Fibroblast of lung (primary cell): ENCODE measurements around the gene HIVEP1. TPM values are rescaled to one million over a fixed set of nuclear protein-coding genes. Genes with fewer than 3 reads are reported as not detected.

ENCODE experiments used
- DNase-seq, 2 donors: peaks; one replicate each; pipeline versions ENCODE4 v3.0.0 to v3.0.0-alpha.2; 2010; ENCODE audit warnings: low read depth in 2 of 2
- H2AFZ ChIP-seq: 2 replicates; pipeline ENCODE4 v1.5.1; 2012; ENCODE audit warnings: low read length, control low read depth, inconsistent platforms
- H3K27ac ChIP-seq: 2 replicates; pipeline ENCODE4 v1.5.1; 2011; ENCODE audit warnings: low read length, control low read depth; ENCODE audit not compliant: insufficient read depth
- H3K27me3 ChIP-seq: 2 replicates; pipeline ENCODE4 v1.5.1; 2011; ENCODE audit warnings: mild to moderate bottlenecking, low read length; ENCODE audit not compliant: control insufficient read depth, insufficient read depth
- H3K36me3 ChIP-seq: 2 replicates; pipeline ENCODE4 v1.5.1; 2011; ENCODE audit warnings: low read length; ENCODE audit not compliant: control insufficient read depth, insufficient read depth
- H3K4me1 ChIP-seq: 2 replicates; pipeline ENCODE4 v1.5.1; 2011; ENCODE audit warnings: low read length; ENCODE audit not compliant: control insufficient read depth, insufficient read depth; ENCODE audit errors: extremely low read depth
- H3K4me2 ChIP-seq: 2 replicates; pipeline ENCODE4 v1.5.1; 2011; ENCODE audit warnings: low read length, control low read depth; ENCODE audit not compliant: insufficient read depth; ENCODE audit errors: extremely low read depth
- H3K4me3 ChIP-seq, 4 experiments: fragments of 200-600 bp in 1 of 4; sonication (generic) in 1 of 4; replicated peaks in 1 of 4; 2 replicates each; pipeline ENCODE4 v1.5.1; 2011 to 2016; ENCODE audit warnings: low read length in 4 of 4, low read depth in 3 of 4, mild to moderate bottlenecking in 3 of 4, control low read depth in 2 of 4, inconsistent platforms in 1 of 4, mixed read lengths in 1 of 4; ENCODE audit not compliant: insufficient read depth in 1 of 4; ENCODE audit errors: control extremely low read depth in 1 of 4
- H3K79me2 ChIP-seq: 2 replicates; pipeline ENCODE4 v1.5.1; 2012; ENCODE audit warnings: mild to moderate bottlenecking, low read length, inconsistent platforms; ENCODE audit not compliant: control insufficient read depth, insufficient read depth
- H3K9ac ChIP-seq: 2 replicates; pipeline ENCODE4 v1.5.1; 2011; ENCODE audit warnings: mild to moderate bottlenecking, low read length, control low read depth; ENCODE audit not compliant: insufficient read depth
- H3K9me3 ChIP-seq: 2 replicates; pipeline ENCODE4 v1.5.1; 2012; ENCODE audit warnings: low read depth, low read length; ENCODE audit not compliant: control insufficient read depth, insufficient read depth
- H4K20me1 ChIP-seq: 2 replicates; pipeline ENCODE4 v1.5.1; 2011; ENCODE audit warnings: low read length; ENCODE audit not compliant: control insufficient read depth, insufficient read depth; ENCODE audit errors: extremely low read depth
- CTCF ChIP-seq, 2 donors: IDR thresholded peaks in 1 of 2; conservative IDR thresholded peaks in 1 of 2; 1 replicate in 1 of 2; 2 replicates in 1 of 2; pipeline ENCODE4 v1.5.1; 2011 to 2012; ENCODE audit warnings: low read length in 2 of 2, control low read depth in 1 of 2, inconsistent platforms in 1 of 2, low read depth in 1 of 2, mild to moderate bottlenecking in 1 of 2
- EZH2 ChIP-seq: IDR thresholded peaks from 2 replicates; pipeline ENCODE4 v1.5.1; 2012; ENCODE audit warnings: low read length, control low read depth, mild to moderate bottlenecking; ENCODE audit errors: missing control alignments
- polyA plus RNA-seq, 2 donors: library from polyadenylated mRNA; depleted of rRNA in 1 of 2; stranded (reverse) in 1 of 2; unstranded in 1 of 2; fragments of >200 nt; gene quantifications; 2 replicates each; pipeline ENCODE4 v1.2.1, GENCODE V29; 2011 to 2012; ENCODE audit warnings: missing spikeins in 1 of 2
- total RNA-seq: library from RNA; depleted of rRNA; stranded (reverse); fragments of >200 nt; gene quantifications from 2 replicates; pipeline ENCODE4 v1.2.1, GENCODE V29; 2014

The HIVEP1 gene
- total and polyA plus RNA-seq, 2 donors (not counting 1 experiment from before 2014, with no cell fraction given) = 9.9 to 14.6 TPM

GRCh38 chr6:12017263-12017662 is 5.2 kb downstream of the HIVEP1 start:
- H4K20me1 ChIP-seq = no peaks in the 10 kb centered on the region
- no peaks in the 10 kb centered on the region for H3K9me3 ChIP-seq
- TF ChIP-seq EZH2 (no peak), CTCF (conservative IDR thresholded peaks at IDR 0.05 in 1 of 2, IDR thresholded peaks at IDR 0.05 in 1 of 2; ENCODE audit: low read depth in 1 of 2, low read length in 2 of 2) (no peak)
- no peaks in the 10 kb centered on the region for H3K27me3 ChIP-seq
- H3K4me2 ChIP-seq = no peak overlapping the region
- no peak for DNase-seq
- no peak overlapping the region for H3K4me3 ChIP-seq
- H3K4me1 ChIP-seq = no peaks in the 10 kb centered on the region
- H3K79me2 ChIP-seq = peaks cover 6% of the 10 kb centered on the region
- no peak overlapping the region for H3K9ac ChIP-seq
- no peak overlapping the region for H3K27ac ChIP-seq
- no peak overlapping the region for H2AFZ ChIP-seq
- peaks cover 8% of the 10 kb centered on the region for H3K36me3 ChIP-seq

- Histone ChIP-seq H3K4me3 (no peak overlapping the region), H3K79me2 (peaks cover 4% of the 10 kb centered on the region), H3K27me3 (no peaks in the 10 kb centered on the region), H3K36me3 (peaks cover 8% of the 10 kb centered on the region), H3K9ac (no peak overlapping the region), H4K20me1 (no peaks in the 10 kb centered on the region), H3K27ac (no peak overlapping the region), H3K9me3 (no peaks in the 10 kb centered on the region), H3K4me1 (no peaks in the 10 kb centered on the region), H3K4me2 (no peak overlapping the region), H2AFZ (no peak overlapping the region)
- no peak for DNase-seq
- TF ChIP-seq CTCF (conservative IDR thresholded peaks at IDR 0.05 in 1 of 2, IDR thresholded peaks at IDR 0.05 in 1 of 2; ENCODE audit: low read depth in 1 of 2, low read length in 2 of 2) (no peak), EZH2 (no peak)
Measured at GRCh38 chr6:12017876-12018401, 5.8 kb downstream of the HIVEP1 start.

GRCh38 chr6:12020187-12020791 is 8.2 kb downstream of the HIVEP1 start:
- Histone ChIP-seq H3K9me3 (no peaks in the 10 kb centered on the region), H3K4me3 (no peak overlapping the region), H3K36me3 (peaks cover 8% of the 10 kb centered on the region), H3K4me1 (peaks cover 7% of the 10 kb centered on the region), H3K27me3 (no peaks in the 10 kb centered on the region), H3K4me2 (no peak overlapping the region), H3K79me2 (peaks cover 1% of the 10 kb centered on the region), H2AFZ (no peak overlapping the region), H3K9ac (no peak overlapping the region), H4K20me1 (no peaks in the 10 kb centered on the region), H3K27ac (no peak overlapping the region)
- DNase-seq = no peak
- TF ChIP-seq CTCF (conservative IDR thresholded peaks at IDR 0.05 in 1 of 2, IDR thresholded peaks at IDR 0.05 in 1 of 2; ENCODE audit: low read depth in 1 of 2, low read length in 2 of 2) = no peak
- no peak for TF ChIP-seq EZH2
